Mesothelial cell of epicardium (in vitro differentiated cells): Measurements from ENCODE around the gene PRCD. TPM values are rescaled to one million over a fixed set of nuclear protein-coding genes. Genes with fewer than 3 reads are reported as not detected.
"Not testable (repeated sequence)": the region's sequence is repeated elsewhere in the genome, so short reads cannot be mapped to it uniquely, and the experiment has no call there.

Source experiments
- DNase-seq, 2 experiments: peaks; one replicate each; pipeline ENCODE4 v3.0.0; 2021; ENCODE audit warnings: low spot score in 2 of 2; ENCODE audit not compliant: unreplicated experiment in 2 of 2
- H3K27ac Mint-ChIP-seq: 2 replicates; pipeline ENCODE4 v1.8.0; 2021; ENCODE audit warnings: mixed read lengths
- H3K27me3 Mint-ChIP-seq: 2 replicates; pipeline ENCODE4 v1.8.0; 2021; ENCODE audit warnings: low read depth, mixed read lengths
- H3K36me3 Mint-ChIP-seq: 2 replicates; pipeline ENCODE4 v1.8.0; 2021; ENCODE audit warnings: mixed read lengths
- H3K4me1 Mint-ChIP-seq: 2 replicates; pipeline ENCODE4 v1.8.0; 2021; ENCODE audit warnings: mixed read lengths
- H3K4me3 Mint-ChIP-seq: 2 replicates; pipeline ENCODE4 v1.8.0; 2021; ENCODE audit warnings: mild to moderate bottlenecking, moderate library complexity, mixed read lengths
- H3K9me3 Mint-ChIP-seq: 2 replicates; pipeline ENCODE4 v1.8.0; 2021; ENCODE audit warnings: mixed read lengths
- CTCF ChIP-seq: fragments of 200-600 bp; sonication (generic); IDR thresholded peaks from one replicate; pipeline ENCODE4 v1.5.0; 2021; ENCODE audit warnings: antibody characterized with exemption; ENCODE audit not compliant: unreplicated experiment
- total RNA-seq: library from RNA; stranded (reverse); gene quantifications from 3 replicates; pipeline ENCODE4 v1.2.1, GENCODE V29; 2021

Gene PRCD
- total RNA-seq, 1 donor from 2014 or later: 9.9 TPM

- no peak for DNase-seq
- Mint-ChIP-seq H3K4me3 (peak overlapping the region; percentile 18), H3K4me1 (peaks cover 60% of the 10 kb centered on the region), H3K36me3 (peaks cover 14% of the 10 kb centered on the region), H3K27me3 (no peaks in the 10 kb centered on the region), H3K27ac (peak overlapping the region; percentile 61), H3K9me3 (no peaks in the 10 kb centered on the region)
- no peak for TF ChIP-seq CTCF
These were observed 20.4 kb downstream of the PRCD start for GRCh38 chr17:76560036-76560876.

GRCh38 chr17:76560877-76561221 is 21.0 kb downstream of the PRCD start:
- TF ChIP-seq CTCF: no peak
- H3K27me3 Mint-ChIP-seq: no peaks in the 10 kb centered on the region
- DNase-seq: no peak
- H3K36me3 Mint-ChIP-seq: peaks cover 19% of the 10 kb centered on the region
- H3K27ac Mint-ChIP-seq: peak overlapping the region; percentile 61
- H3K4me1 Mint-ChIP-seq: peaks cover 58% of the 10 kb centered on the region
- no peaks in the 10 kb centered on the region for H3K9me3 Mint-ChIP-seq
- H3K4me3 Mint-ChIP-seq: no peak overlapping the region

GRCh38 chr17:76561332-76561731 is 21.5 kb downstream of the PRCD start:
- no peak for DNase-seq
- no peak for TF ChIP-seq CTCF
- Mint-ChIP-seq H3K4me1 (peaks cover 58% of the 10 kb centered on the region), H3K9me3 (no peaks in the 10 kb centered on the region), H3K27ac (peak overlapping the region; percentile 78), H3K27me3 (no peaks in the 10 kb centered on the region), H3K36me3 (peaks cover 24% of the 10 kb centered on the region), H3K4me3 (peak overlapping the region; percentile 4)

GRCh38 chr17:76561799-76562268 is 22.0 kb downstream of the PRCD start:
- H3K9me3 Mint-ChIP-seq: no peaks in the 10 kb centered on the region
- peaks cover 24% of the 10 kb centered on the region for H3K36me3 Mint-ChIP-seq
- H3K4me1 Mint-ChIP-seq: peaks cover 53% of the 10 kb centered on the region
- DNase-seq: no peak
- TF ChIP-seq CTCF: no peak
- peak overlapping the region; percentile 4 for H3K4me3 Mint-ChIP-seq
- H3K27me3 Mint-ChIP-seq: no peaks in the 10 kb centered on the region
- peak overlapping the region; percentile 78 for H3K27ac Mint-ChIP-seq

- H3K4me1 Mint-ChIP-seq: peaks cover 47% of the 10 kb centered on the region
- H3K27me3 Mint-ChIP-seq: no peaks in the 10 kb centered on the region
- peaks cover 24% of the 10 kb centered on the region for H3K36me3 Mint-ChIP-seq
- H3K4me3 Mint-ChIP-seq: no peak overlapping the region
- H3K27ac Mint-ChIP-seq: peak overlapping the region; percentile 85
- TF ChIP-seq CTCF: no peak
- H3K9me3 Mint-ChIP-seq: no peaks in the 10 kb centered on the region
- no peak for DNase-seq
These were observed 22.9 kb downstream of the PRCD start for GRCh38 chr17:76562734-76563148.

- not testable (repeated sequence) for DNase-seq, H3K9me3 Mint-ChIP-seq, H3K4me3 Mint-ChIP-seq, H3K27me3 Mint-ChIP-seq, H3K27ac Mint-ChIP-seq
- H3K4me1 Mint-ChIP-seq: peaks cover 45% of the 10 kb centered on the region
- peaks cover 24% of the 10 kb centered on the region for H3K36me3 Mint-ChIP-seq
These were observed 23.5 kb downstream of the PRCD start for GRCh38 chr17:76563359-76563758.

- not testable (repeated sequence) for H3K4me3 Mint-ChIP-seq, DNase-seq, H3K9me3 Mint-ChIP-seq, H3K27me3 Mint-ChIP-seq
- Mint-ChIP-seq H3K27ac (peak overlapping the region; percentile 73), H3K36me3 (peaks cover 24% of the 10 kb centered on the region), H3K4me1 (peaks cover 29% of the 10 kb centered on the region)
These were observed 25.3 kb downstream of the PRCD start for GRCh38 chr17:76564991-76565727.
